GM19438 (cell line): Measurements from ENCODE around the gene CASKIN1.
A peak's percentile ranks its signal among the peaks of the same experiment; 100 is the strongest.
"Not testable (repeated sequence)": the region's sequence is repeated elsewhere in the genome, so short reads cannot be mapped to it uniquely, and the experiment has no call there.

Experiments used
- ATAC-seq: cut with Tn5 transposase; IDR thresholded peaks from one replicate; pipeline ENCODE4 v1.9.1; 2021; ENCODE audit warnings: low read depth; ENCODE audit not compliant: unreplicated experiment

The CASKIN1 gene

DNA sequence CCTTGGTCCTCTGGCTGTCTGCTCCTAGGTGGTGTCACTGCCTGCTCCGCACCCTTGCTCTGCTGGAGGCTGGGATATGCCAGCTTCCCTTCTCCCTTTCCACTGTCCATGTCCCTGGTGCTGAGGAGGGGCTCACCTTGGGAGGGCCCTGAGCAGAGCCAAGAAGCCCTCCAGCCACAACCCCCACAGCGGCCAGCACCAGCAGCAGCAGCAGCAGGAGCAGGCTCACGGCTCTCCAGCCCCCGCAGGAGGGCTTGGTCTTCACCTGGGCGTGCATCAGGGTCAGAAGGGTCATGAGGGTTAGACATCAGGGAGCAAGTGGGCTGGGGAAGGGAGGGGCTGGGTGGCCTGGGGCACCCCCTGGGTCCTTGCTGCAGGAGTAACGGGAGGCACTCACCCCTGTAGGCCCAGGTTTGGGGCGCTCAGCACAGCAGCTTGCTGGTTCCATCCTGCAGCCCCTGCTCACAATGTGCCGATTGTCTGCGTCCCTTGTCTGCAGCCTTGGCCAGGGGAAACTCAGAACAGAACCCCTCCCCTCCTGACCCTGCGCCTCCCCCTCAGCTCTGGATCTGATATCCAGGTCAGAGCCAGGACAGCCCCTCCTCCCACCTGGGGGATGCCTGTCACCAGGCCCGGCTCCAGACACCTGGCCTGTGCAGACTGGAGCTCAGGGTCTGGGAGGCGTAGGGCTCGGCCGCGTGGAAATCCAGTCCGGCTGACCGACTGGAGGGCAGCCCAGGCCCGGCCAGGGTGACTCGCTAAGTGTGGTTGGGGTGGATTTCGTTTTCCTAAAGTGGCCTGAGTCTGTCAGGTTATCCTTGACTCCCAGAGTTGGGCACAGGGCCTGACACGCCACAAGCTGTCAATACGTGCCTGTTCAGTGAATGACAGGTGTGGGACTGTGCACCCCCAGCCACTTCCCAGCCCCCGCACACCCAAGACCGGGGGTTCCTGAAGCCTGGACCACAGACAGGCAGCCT is 14.3 kb upstream of the CASKIN1 start, which contains the start of gene BRICD5:
Gene BRICD5 (minus strand): TSS at position 478 of the 980 bp plus-strand sequence. CDS start 30 bp downstream, at position 448.
- ATAC-seq: no peak

DNA sequence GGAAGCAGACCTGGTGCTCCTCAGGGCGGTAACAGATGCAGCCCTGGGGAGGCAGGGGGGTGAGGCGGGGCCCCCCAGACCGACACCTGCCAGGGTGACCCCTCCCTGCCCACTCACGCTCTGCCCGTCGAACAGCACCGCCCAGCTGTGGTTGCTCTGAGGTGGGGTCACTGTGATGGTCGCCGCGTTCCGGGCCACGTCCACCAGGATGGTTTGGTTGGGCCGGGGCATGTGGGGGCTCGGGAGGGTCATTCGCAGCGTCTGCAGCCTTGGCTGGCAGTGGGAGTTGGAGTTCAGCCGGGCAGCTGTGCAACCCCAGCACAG is 13.6 kb upstream of the CASKIN1 start:
- ATAC-seq: no peak

DNA sequence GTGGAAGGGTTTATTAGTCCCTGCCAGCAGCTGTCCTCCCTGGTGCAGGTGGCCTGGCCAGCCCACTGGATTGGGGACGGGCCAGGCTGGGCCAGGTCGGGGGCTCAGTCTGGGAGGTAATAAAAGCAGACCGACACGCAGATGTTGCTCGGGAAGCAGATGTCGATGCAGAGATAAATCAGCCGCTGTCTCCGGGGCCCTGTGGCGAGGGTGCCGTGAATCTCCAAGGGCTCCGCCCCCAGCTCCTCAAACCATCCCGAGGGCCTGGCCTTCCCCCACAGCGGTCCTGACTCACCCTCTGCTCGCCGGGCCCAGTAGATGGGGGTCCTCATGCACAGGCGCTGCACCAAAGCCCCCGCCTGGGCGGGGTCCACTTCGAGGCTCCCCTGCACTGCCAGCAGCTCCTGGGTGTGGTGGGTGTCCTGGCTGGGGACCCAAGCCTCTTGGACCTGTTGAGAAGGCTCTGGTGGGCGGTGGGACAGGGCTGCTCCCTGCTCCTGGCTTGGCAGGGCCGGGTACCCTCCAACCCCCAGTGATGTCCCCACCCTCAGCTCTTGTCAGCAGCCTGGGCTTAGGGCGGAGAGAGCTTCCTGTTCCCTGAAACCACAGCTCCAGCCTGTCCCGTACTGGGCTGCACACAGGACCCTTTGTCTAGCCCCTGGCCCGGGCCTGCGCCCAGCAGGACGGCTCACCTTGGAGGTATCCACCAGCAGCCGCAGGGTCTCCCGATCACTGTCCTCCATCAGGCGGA is 13.0 kb upstream of the CASKIN1 start:
- ATAC-seq: no peak

DNA sequence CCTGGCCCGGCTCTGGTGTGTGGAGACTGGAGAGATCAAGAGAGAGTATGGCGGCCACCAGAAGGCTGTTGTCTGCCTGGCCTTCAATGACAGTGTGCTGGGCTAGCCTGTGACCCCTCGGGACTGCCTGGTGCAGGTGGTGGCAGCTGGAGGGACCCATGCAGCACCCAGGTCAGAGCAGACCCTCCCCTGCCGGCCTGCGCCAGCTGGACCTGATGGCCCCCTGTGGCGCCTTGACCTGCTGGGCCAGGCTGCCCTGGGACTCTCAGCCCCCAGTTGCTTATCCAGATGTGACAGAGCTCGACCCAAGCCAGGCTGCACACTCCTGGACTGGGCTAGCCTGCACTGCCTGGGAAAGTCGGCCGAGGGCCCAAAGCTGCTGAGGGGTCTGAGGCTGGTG is 12.4 kb upstream of the CASKIN1 start:
- no peak for ATAC-seq

DNA sequence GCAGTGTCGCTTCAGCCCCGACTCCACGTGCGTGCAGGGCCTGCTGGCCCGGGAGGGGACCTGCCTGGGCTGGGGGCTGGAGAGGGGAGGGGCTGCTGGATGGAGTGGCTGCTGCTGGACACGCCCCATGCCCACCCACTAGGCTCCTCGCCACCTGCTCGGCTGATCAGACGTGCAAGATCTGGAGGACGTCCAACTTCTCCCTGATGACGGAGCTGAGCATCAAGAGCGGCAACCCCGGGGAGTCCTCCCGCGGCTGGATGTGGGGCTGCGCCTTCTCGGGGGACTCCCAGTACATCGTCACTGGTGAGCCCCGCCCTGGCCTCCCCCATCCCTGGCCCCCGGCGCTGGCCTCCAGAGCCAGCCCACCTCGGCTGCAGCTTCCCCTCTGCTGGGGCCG is 11.9 kb upstream of the CASKIN1 start:
- ATAC-seq: no peak

DNA sequence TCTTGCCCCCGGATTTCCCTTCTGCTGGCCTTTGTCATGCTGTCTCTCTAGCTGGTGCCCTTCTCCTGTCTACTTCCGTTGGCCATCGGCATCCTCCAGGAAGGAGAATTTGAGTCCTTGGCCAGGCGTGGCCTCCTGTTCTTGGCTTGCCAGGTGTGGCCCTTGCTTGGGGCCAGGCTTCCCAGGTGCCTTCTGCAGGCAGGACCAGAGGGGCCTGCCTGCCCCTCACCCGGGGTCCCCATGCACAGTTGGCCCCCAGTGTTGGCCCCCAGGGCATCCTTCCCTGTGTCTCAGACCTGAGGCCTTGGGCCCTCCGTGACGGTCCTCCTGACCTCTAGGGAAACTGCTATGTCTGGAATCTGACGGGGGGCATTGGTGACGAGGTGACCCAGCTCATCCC is 11.5 kb upstream of the CASKIN1 start:
- no peak for ATAC-seq

DNA sequence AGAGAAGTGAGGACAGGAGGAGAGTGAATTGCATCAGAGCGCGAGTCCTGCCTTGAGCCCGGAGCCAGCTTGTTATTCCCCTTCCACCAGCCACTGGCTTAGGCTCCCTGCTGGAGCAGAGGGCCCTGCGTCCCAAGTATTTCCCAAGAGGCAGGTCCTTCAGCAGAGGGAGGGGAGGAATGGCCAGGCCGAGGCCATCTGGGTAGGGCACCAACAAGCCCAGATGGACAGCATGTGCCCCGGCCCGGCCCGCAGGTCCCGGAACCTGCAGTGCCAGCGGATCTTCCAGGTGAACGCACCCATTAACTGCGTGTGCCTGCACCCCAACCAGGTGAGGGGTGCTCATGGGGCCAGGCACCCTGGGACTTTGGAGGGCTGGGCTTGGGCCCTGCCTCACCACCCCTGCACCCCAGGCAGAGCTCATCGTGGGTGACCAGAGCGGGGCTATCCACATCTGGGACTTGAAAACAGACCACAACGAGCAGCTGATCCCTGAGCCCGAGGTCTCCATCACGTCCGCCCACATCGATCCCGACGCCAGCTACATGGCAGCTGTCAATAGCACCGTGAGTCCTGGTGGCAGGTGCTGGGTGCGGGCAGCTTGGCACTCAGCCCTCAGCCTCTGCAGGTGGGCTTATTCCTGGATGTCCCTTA is 10.5 kb upstream of the CASKIN1 start:
- ATAC-seq: no peak

DNA sequence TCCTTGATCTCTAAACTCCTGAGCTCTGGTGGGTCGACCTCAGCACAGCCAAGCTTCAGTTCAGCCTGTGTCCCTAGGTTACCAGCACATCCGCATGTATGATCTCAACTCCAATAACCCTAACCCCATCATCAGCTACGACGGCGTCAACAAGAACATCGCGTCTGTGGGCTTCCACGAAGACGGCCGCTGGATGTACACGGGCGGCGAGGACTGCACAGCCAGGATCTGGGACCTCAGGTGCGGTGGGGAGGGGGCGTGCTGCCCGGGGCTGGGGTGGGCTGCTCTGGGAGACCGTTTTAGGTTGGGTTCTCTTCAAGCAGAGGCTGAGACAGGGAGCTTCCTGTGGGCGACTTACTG is 10.0 kb upstream of the CASKIN1 start:
- no peak for ATAC-seq

DNA sequence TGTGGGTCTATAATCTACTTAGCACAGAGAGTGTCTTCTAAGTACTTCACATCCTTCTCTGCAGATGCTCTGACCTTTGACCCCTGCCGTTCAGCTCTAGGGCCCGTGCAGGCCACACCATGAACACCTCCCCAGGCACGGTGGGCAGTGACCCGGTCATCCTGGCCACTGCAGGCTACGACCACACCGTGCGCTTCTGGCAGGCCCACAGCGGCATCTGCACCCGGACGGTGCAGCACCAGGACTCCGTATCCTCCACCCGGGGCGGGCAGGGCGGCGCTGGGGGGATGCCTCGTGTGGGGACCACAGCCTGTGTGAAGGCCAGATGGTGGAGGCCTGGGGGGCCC is 9.5 kb upstream of the CASKIN1 start:
- peak; percentile 11 for ATAC-seq

DNA sequence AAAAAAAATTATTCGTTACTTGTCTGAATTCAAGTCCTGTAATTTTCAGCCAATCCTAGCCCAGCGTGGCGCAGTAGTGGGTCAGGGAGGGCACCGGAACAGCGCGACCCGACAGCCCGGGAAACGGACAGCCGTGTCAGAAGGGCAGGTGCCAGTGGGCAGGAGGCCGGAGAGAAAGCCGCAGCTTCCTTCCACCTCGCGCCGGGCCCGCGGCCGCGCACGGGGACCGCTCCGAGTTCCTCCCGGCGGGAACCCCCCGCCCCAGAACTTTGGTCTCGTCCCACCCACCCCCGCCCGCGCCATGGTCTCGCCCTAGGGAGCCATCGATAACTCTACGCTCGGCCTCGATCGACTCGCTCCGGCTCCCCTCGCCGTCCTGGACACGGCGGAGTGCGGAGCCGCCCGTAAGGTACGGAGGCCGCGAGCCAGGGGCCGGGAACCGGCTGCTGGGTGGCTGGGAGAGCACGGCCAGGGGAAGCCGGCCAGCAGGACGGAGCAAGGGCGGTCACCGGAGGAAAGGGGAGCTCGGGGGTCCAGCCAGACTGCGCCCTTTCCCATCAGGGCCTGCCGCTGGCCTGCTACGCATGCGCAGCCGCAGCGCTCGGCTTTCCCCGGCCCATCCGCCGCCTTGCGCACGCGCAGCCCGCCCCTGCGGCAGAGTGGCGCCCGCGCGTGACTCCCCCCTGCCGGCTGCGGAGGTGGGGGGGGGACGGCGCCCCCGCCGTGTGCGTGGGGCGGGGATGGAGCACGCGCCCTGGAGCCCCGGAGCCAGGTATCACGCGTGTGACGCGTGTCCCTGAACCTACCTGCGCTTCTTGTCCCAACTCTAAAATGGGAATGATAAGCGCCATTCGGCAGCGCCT is 8.9 kb upstream of the CASKIN1 start, which contains the start of gene MLST8:
Gene MLST8 (plus strand): TSS at position 351 of the 863 bp plus-strand sequence. CDS start 632 bp downstream, outside the sequence.
- peak; percentile 66 for ATAC-seq

DNA sequence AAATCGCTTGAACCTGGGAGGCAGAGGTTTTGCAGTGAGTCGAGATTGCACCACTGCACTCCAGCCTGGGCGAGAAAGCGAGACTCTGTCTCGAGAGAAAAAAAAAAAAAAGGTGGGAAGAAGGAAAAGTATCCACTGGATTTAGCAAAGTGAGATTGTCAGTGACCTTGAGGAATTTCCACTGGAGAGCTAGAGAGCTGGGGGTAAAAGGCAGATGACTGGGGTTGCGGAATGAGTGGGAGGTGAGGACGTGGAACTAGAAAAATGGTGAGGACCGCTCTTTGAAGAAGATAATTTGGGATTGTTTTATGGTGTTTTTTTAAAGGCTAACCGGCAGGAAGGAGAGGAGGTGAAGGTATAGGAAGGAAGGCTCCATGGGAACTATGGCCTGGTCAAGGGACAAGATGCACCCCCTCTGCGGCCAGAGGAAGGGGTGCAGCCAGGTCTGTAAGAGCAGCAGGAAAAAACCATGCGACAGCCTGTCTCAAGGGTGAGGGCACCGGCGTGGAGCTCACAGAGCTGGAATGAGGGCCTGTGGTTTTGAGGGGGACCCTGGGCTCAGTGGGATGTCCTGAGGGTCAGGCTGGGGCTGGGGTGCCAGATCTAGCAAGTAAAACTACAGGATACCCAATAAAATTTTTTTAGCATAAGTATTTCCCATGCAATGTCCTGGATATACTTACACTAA is 8.2 kb upstream of the CASKIN1 start:
- no peak for ATAC-seq

DNA sequence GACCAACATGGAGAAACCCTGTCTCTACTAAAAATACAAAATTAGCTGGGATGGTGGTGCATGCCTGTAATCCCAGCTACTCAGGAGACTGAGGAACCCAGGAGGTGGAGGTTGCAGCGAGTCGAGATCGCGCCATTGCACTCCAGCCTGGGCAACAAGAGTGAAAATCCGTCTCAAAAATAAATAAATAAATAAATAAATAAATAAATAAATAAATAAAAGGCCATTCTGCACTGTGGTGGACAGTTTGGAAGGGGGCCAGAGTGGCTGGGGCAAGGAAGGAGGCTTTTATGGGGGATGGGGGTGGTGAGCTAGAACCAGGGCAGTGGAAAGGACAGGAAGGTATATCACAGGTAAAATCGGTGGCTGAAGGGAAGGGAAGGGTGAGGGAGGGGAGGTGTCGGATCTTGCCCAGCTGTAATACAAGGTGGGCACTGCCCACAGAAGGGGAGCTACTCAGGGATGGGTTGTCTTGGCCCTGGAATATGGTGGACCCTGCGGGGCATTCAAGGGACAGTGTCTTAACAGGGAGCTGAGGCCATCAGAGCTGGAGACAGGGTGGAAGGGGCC is 6.8 kb upstream of the CASKIN1 start:
- ATAC-seq: not testable (repeated sequence)

DNA sequence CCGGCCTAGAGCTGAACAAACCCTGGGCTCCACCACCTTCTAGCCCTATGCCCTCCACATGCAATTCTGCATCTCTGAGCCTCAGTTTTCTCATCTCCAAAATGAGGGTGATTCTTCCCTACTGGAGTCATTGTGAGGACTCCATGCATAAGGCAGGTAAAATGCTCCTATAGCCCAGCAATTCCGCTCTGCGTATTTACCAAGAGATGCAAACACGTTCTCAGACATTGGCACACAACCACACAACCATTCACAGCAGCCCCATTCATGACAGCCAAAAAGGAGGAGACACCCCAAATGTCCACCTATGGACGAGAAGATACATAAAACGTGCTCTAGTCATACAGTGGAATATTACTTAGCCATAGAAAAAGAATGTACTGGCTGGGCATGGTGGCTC is 3.9 kb upstream of the CASKIN1 start:
- no peak for ATAC-seq

DNA sequence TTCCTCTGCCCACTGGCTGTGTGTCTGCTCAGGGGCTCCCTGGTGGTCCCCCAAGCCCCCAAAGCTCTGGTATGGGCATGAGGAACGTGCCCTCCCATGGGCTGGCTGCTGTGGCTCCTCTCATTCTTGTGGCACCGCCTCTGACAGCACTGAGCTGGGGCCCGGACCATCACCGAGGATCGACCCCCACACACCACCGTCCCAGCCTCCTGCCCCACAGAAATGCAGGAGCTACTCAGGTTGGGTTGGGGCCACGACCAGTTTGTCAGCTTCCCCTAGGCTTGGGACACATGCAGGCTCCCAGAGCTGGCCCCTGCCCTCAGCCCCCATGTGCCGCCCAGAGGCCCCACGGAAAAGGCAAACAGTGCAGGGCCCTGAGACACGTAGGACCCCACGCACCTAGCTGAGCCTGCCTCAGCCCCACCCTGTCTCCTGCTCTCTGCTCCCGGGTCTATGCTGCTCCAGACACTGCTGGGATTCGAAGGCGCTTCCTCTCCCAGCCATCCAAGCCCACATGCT is 3.3 kb upstream of the CASKIN1 start:
- ATAC-seq: no peak

DNA sequence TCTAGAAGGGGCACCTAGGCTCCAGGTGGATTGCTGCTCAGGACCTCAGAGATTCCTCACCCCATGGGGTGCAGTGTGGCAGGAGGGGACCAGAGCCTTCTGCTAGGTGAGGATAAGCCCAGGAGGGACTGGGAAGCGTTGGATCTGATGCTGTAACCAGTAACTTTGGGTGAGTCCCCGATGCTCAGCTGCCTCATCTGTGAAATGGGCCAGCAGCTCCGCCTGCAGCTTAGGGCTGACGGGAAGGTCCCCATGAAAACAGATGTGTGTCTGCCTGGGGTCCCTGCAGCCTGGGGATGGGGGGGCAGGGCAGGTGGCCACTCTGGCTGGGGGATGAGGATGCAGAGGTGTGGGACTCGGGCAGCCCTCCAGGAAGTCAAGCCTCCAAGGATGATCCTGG is 2.7 kb upstream of the CASKIN1 start:
- ATAC-seq: no peak

DNA sequence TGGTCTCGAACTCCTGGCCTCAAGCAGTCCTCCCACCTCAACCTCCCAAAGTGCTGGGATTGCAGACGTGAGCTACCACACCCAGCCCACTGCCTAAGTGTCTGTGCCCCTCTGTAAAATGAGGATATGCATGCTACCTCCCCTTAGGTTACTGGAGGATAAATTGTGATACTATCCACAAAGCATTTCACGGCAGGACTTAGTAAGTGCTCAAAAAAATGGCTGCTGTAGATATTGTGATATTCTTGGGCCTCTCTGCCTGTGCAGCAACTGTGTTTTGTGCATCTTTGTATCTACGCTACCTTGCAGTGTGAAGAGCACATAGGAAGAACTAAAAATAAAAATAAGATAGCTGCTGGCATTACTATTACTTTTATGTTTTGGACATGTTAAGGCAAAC is 1.9 kb upstream of the CASKIN1 start:
- ATAC-seq: no peak

DNA sequence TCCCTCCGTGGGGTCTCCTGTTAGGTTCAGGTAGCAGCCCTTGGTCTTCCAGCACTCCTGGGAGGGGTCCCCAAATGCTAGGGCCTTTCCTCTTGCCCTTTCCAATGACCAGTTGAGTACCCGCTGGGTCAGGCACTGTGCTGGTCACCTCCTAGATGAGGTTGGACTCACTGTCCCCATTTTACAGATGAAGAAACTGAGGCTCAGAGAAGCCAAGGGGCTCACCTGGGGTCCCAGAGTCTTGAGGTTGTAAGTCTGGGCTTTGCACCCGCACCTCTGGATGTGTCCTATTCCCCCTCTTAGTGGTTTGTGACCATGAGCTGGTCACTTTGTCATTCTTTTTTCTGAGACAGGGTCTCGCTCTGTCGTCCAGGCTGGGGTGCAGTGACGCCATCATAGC is 1.4 kb upstream of the CASKIN1 start:
- no peak for ATAC-seq

DNA sequence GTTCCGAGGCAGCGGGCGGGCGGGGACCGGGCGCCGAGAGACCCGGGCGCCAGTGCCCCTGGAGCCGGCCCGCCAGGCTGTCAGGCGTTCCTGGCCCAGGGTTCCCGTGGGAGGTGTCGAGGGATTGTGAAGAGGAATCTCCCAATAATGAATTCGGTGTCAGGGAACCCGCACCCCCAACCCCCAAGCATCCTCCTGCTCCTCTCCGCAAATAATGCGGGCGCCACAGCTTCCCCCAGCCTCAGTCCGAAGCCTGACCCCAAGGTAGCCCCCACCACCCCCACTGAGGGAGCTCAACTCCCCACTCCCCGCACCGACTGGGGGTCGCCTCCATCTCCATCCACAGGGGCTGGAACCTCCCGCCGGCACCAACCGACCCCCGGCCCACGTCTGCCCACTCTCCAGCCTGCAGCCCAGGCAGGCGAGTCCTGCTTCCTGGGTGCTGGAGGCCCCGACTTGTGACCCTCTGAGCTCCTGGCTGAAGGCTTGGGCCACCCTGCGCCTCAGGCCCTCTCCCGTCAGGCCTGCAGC is 641 bp upstream of the CASKIN1 start:
- no peak for ATAC-seq
